B cell (primary cell): ENCODE data around the gene BARHL1. TPM values are rescaled to one million over a fixed set of nuclear protein-coding genes. Genes with fewer than 3 reads are reported as not detected.

Experiments
- ATAC-seq: fragments of 200-7000 bp; cut with Tn5 transposase; one replicate; pipeline ENCODE4 v1.10.0; 2021; ENCODE audit warnings: low read depth, mild to moderate bottlenecking, moderate number of reproducible peaks, moderate library complexity
- CTCF ChIA-PET: fragments of 350-600 bp; sonication (Branson Sonifier 250); formaldehyde crosslinking; loops from one replicate; lab custom pipeline; 2021; ENCODE audit warnings: antibody characterized with exemption, inconsistent platforms; lab: Charles Lee
- POLR2A ChIA-PET: fragments of 350-600 bp; sonication (Branson Sonifier 250); formaldehyde crosslinking; loops from one replicate; lab custom pipeline; 2021; ENCODE audit warnings: antibody characterized with exemption; lab: Charles Lee
- DNase-seq: peaks from one replicate; pipeline ENCODE4 v3.0.0; 2013
- H2AFZ ChIP-seq: 2 replicates; pipeline ENCODE4 v1.6.1; 2012; ENCODE audit warnings: mild to moderate bottlenecking, low read depth, low read length; ENCODE audit not compliant: insufficient read depth, poor library complexity, severe bottlenecking
- H3K27ac ChIP-seq, 2 donors: 1 replicate in 1 of 2; 2 replicates in 1 of 2; pipeline ENCODE4 v1.5.1; 2012 to 2013; ENCODE audit warnings: low read length in 2 of 2, mild to moderate bottlenecking in 2 of 2, moderate library complexity in 1 of 2
- H3K27me3 ChIP-seq, 4 experiments: fragments of 200-600 bp in 1 of 4; sonication (generic) in 1 of 4; replicated peaks in 1 of 4; 1 replicate in 2 of 4; 2 replicates in 2 of 4; pipeline versions ENCODE4 v1.6.1 to v1.7.0; 2013 to 2016; ENCODE audit warnings: low read length in 3 of 4, mild to moderate bottlenecking in 2 of 4, mixed read lengths in 1 of 4, moderate library complexity in 1 of 4; ENCODE audit not compliant: insufficient read depth in 4 of 4, control insufficient read depth in 3 of 4; ENCODE audit errors: control extremely low read depth in 1 of 4
- H3K36me3 ChIP-seq, 2 experiments: replicated peaks in 1 of 2; 1 replicate in 1 of 2; 2 replicates in 1 of 2; pipeline versions ENCODE4 v1.6.1 to v1.7.1; 2013; ENCODE audit warnings: low read length in 1 of 2; ENCODE audit not compliant: insufficient read depth in 2 of 2, control insufficient read depth in 1 of 2; ENCODE audit errors: control extremely low read depth in 1 of 2, extremely low read depth in 1 of 2
- H3K4me1 ChIP-seq, 2 donors: fragments of 200-600 bp in 1 of 2; sonication (generic) in 1 of 2; 1 replicate in 1 of 2; 2 replicates in 1 of 2; pipeline versions ENCODE4 v1.5.1 to v1.6.1; 2013 to 2017; ENCODE audit warnings: low read length in 2 of 2; ENCODE audit not compliant: control insufficient read depth in 2 of 2, insufficient read depth in 2 of 2
- H3K4me2 ChIP-seq: replicated peaks from 2 replicates; pipeline ENCODE3; 2012; ENCODE audit warnings: mild to moderate bottlenecking, low read depth, low read length; ENCODE audit not compliant: poor library complexity, severe bottlenecking
- H3K4me3 ChIP-seq, 5 experiments: fragments of 200-600 bp in 1 of 5; sonication (generic) in 1 of 5; 1 replicate in 3 of 5; 2 replicates in 2 of 5; pipeline versions ENCODE4 v1.5.1 to v1.7.0; 2011 to 2016; ENCODE audit warnings: low read length in 4 of 5, mild to moderate bottlenecking in 4 of 5, low read depth in 2 of 5, control low read depth in 1 of 5, moderate library complexity in 1 of 5; ENCODE audit not compliant: insufficient read depth in 1 of 5; ENCODE audit errors: control extremely low read depth in 1 of 5, extremely low read depth in 1 of 5
- H3K79me2 ChIP-seq: fragments of 200-600 bp; sonication (generic); one replicate; pipeline ENCODE4 v1.6.0; 2016; ENCODE audit warnings: low read length; ENCODE audit not compliant: control insufficient read depth, insufficient read depth
- H3K9ac ChIP-seq: fragments of 200-600 bp; sonication (generic); 2 replicates; pipeline ENCODE4 v1.6.1; 2017; ENCODE audit warnings: mild to moderate bottlenecking, low read length, moderate library complexity
- H3K9me3 ChIP-seq, 3 donors: one replicate each; pipeline versions ENCODE4 v1.6.1 to v1.7.1; 2013; ENCODE audit warnings: low read length in 2 of 3; ENCODE audit not compliant: control insufficient read depth in 2 of 3, insufficient read depth in 1 of 3; ENCODE audit errors: control extremely low read depth in 1 of 3
- H4K20me1 ChIP-seq: 2 replicates; pipeline ENCODE4 v1.6.0; 2012; ENCODE audit warnings: mild to moderate bottlenecking, low read length; ENCODE audit not compliant: insufficient read depth, control insufficient read depth, poor library complexity, severe bottlenecking
- H3K27ac Mint-ChIP-seq: one replicate; pipeline ENCODE4 v1.8.0; 2021; ENCODE audit warnings: mixed read lengths
- H3K27me3 Mint-ChIP-seq: one replicate; pipeline ENCODE4 v1.8.0; 2021; ENCODE audit warnings: mixed read lengths
- H3K4me1 Mint-ChIP-seq: one replicate; pipeline ENCODE4 v1.8.0; 2021; ENCODE audit warnings: mixed read lengths
- H3K4me3 Mint-ChIP-seq: one replicate; pipeline ENCODE4 v1.8.0; 2021; ENCODE audit warnings: mixed read lengths
- H3K9me3 Mint-ChIP-seq: one replicate; pipeline ENCODE4 v1.8.0; 2022; ENCODE audit warnings: mixed read lengths; ENCODE audit not compliant: insufficient read depth
- CTCF ChIP-seq: fragments of 200-600 bp; IDR thresholded peaks from one replicate; pipeline ENCODE4 v1.8.0; 2022; ENCODE audit warnings: antibody characterized with exemption, mild to moderate bottlenecking
- EZH2 ChIP-seq: IDR thresholded peaks from 2 replicates; pipeline ENCODE4 v1.6.1; 2012; ENCODE audit warnings: borderline replicate concordance, low read depth, mild to moderate bottlenecking, moderate library complexity, low read length; ENCODE audit not compliant: insufficient read depth, poor library complexity, severe bottlenecking
- WGBS: methylation state at CpG from one replicate; pipeline ENCODE4 v1.1.5; 2013; ENCODE audit warnings: missing lambda C conversion rate; ENCODE audit not compliant: insufficient coverage; 5-methylcytosine and 5-hydroxymethylcytosine counted together
- intact Hi-C: fragments of 100-400 bp; cut with micrococcal nuclease; formaldehyde crosslinking; loops from one replicate; pipeline ENCODE4 v1.10.0; 2022
- polyA plus RNA-seq: library from polyadenylated mRNA; depleted of rRNA; stranded (reverse); fragments of >200 nt; gene quantifications from 2 replicates; pipeline ENCODE4 v1.2.3, GENCODE V29; 2012
- total RNA-seq, 2 donors: library from RNA; stranded (reverse); fragments of 120-200 nt in 1 of 2; gene quantifications; 1 replicate in 1 of 2; 2 replicates in 1 of 2; pipeline versions ENCODE4 v1.2.3 to v1.2.4, GENCODE V29; 2013 to 2022

BARHL1 gene
- total and polyA plus RNA-seq, 2 donors (not counting 1 experiment from before 2014, with no cell fraction given): not detected

GRCh38 chr9:132552041-132552440 lies 30.4 kb upstream of the BARHL1 start:
- Histone ChIP-seq H3K79me2 (no peaks in the 10 kb centered on the region), H3K27me3 (peaks cover 0 to 1% (median 0%) of the 10 kb centered on the region in 4 experiments), H4K20me1 (no peaks in the 10 kb centered on the region), H2AFZ (no peak overlapping the region), H3K4me3 (no peak overlapping the region), H3K9me3 (peaks cover 0 to 5% (median 0%) of the 10 kb centered on the region in 3 donors), H3K9ac (no peak overlapping the region), H3K4me2 (no peak overlapping the region), H3K27ac (no peak overlapping the region), H3K4me1 (no peaks in the 10 kb centered on the region), H3K36me3 (no peaks in the 10 kb centered on the region)
- H3K4me3 Mint-ChIP-seq: no peak overlapping the region
- H3K4me1 Mint-ChIP-seq: peaks cover 2% of the 10 kb centered on the region
- no peak for ATAC-seq
- TF ChIP-seq EZH2 (no peak), CTCF (no peak)
- DNase-seq: no peak
- H3K9me3 Mint-ChIP-seq: no peaks in the 10 kb centered on the region
- CTCF ChIA-PET: no interaction called here
- POLR2A ChIA-PET: no interaction called here
- no peak overlapping the region for H3K27ac Mint-ChIP-seq
- intact Hi-C loops: no loop called here
- H3K27me3 Mint-ChIP-seq: peaks cover 16% of the 10 kb centered on the region
- 91% methylated on average over 12 of the region's 12 CpGs for WGBS

- Histone ChIP-seq H4K20me1 (no peaks in the 10 kb centered on the region), H3K9me3 (peaks cover 0 to 5% (median 0%) of the 10 kb centered on the region in 3 donors), H3K4me1 (no peaks in the 10 kb centered on the region), H3K4me2 (no peak overlapping the region), H3K27me3 (no peaks in the 10 kb centered on the region), H3K79me2 (no peaks in the 10 kb centered on the region), H2AFZ (no peak overlapping the region), H3K4me3 (no peak overlapping the region), H3K9ac (no peak overlapping the region), H3K36me3 (no peaks in the 10 kb centered on the region), H3K27ac (no peak overlapping the region)
- no peak for TF ChIP-seq CTCF
- CTCF ChIA-PET: interaction anchor here (0.5 kb wide), 1 partner anchor 583 kb away, joined by 3 read pairs; no protein-coding TSS in a partner anchor
- Mint-ChIP-seq H3K4me1 (no peaks in the 10 kb centered on the region), H3K9me3 (peaks cover 2% of the 10 kb centered on the region), H3K27ac (no peak overlapping the region), H3K4me3 (no peak overlapping the region), H3K27me3 (peaks cover 24% of the 10 kb centered on the region)
- 80% methylated on average over 1 of the region's 2 CpGs for WGBS
- ATAC-seq (no peak), DNase-seq (no peak)
- POLR2A ChIA-PET: no interaction called here
- intact Hi-C loops: no loop called here
These were observed 27.7 kb upstream of the BARHL1 start for GRCh38 chr9:132554755-132555154.
